K562 (cell line): ENCODE measurements around the gene ZNF691. TPM values are rescaled to one million over a fixed set of nuclear protein-coding genes. Genes with fewer than 3 reads are reported as not detected.
A peak's percentile ranks its signal among the peaks of the same experiment; 100 is the strongest.

Source experiments
- CBFB ChIP-seq: sonication (generic); formaldehyde crosslinking; IDR thresholded peaks from 2 replicates; pipeline ENCODE4 v1.4.0; 2020; ENCODE audit warnings: mild to moderate bottlenecking, missing genetic modification reagents
- CBX1 ChIP-seq: sonication (generic); IDR thresholded peaks from 2 replicates; pipeline ENCODE4 v1.6.1; 2016; ENCODE audit warnings: antibody characterized with exemption, low read depth, mild to moderate bottlenecking
- FOXJ2 ChIP-seq: fragments of 200-800 bp; sonication (Bioruptor generic); IDR thresholded peaks from 2 replicates; pipeline ENCODE4 v1.6.1; 2016; ENCODE audit warnings: missing genetic modification characterization, missing compliant biosample characterization
- FOXK2 ChIP-seq, 2 experiments: fragments of 450-650 bp; IDR thresholded peaks in 1 of 2; conservative IDR thresholded peaks in 1 of 2; 2 replicates each; pipeline ENCODE4 v1.6.1; 2016; ENCODE audit warnings: low read depth in 2 of 2, mild to moderate bottlenecking in 1 of 2
- HLTF ChIP-seq: fragments of 450-650 bp; IDR thresholded peaks from 2 replicates; pipeline ENCODE4 v1.6.1; 2016
- HMG20A ChIP-seq: fragments of 450-650 bp; formaldehyde crosslinking; conservative IDR thresholded peaks from 2 replicates; pipeline ENCODE4 v1.4.0; 2020; ENCODE audit warnings: mild to moderate bottlenecking, mixed read lengths
- HNRNPK ChIP-seq: fragments of 200-400 bp; formaldehyde crosslinking; IDR thresholded peaks from one replicate; pipeline ENCODE4 v1.6.1; 2018; ENCODE audit warnings: mild to moderate bottlenecking, low read depth, low read length; ENCODE audit not compliant: poor library complexity, severe bottlenecking
- RREB1 ChIP-seq: fragments of 250-450 bp; sonication (Bioruptor Pico); IDR thresholded peaks from 2 replicates; pipeline ENCODE4 v1.4.0; 2020
- SRSF9 ChIP-seq: fragments of 200-400 bp; formaldehyde crosslinking; IDR thresholded peaks from 2 replicates; pipeline ENCODE4 v1.6.1; 2017; ENCODE audit warnings: low read depth, low read length, borderline replicate concordance
- TGIF2 ChIP-seq: sonication (generic); formaldehyde crosslinking; IDR thresholded peaks from 2 replicates; pipeline ENCODE4 v1.8.1; 2022; ENCODE audit warnings: mild to moderate bottlenecking, missing genetic modification reagents, moderate library complexity
- YBX1 ChIP-seq: fragments of 450-650 bp; IDR thresholded peaks from 2 replicates; pipeline ENCODE4 v1.7.1; 2016; ENCODE audit warnings: mild to moderate bottlenecking
- ZNF57 ChIP-seq: fragments of 450-650 bp; formaldehyde crosslinking; IDR thresholded peaks from 2 replicates; pipeline ENCODE4 v1.4.0; 2020; ENCODE audit warnings: mild to moderate bottlenecking, moderate library complexity
- ZNF584 ChIP-seq: fragments of 200-800 bp; sonication (Bioruptor generic); IDR thresholded peaks from 2 replicates; pipeline ENCODE4 v1.6.1; 2016; ENCODE audit warnings: low read depth, mild to moderate bottlenecking, missing genetic modification characterization, missing compliant biosample characterization
- ZNF76 ChIP-seq: fragments of 250-450 bp; sonication (Bioruptor Pico); IDR thresholded peaks from 2 replicates; pipeline ENCODE4 v1.4.0; 2020; ENCODE audit warnings: mild to moderate bottlenecking, moderate library complexity, borderline replicate concordance
- ZNF766 ChIP-seq: fragments of 200-800 bp; sonication (Bioruptor generic); conservative IDR thresholded peaks from 2 replicates; pipeline ENCODE4 v1.6.1; 2016; ENCODE audit warnings: missing genetic modification characterization, missing compliant biosample characterization
- ZNF780A ChIP-seq: fragments of 250-450 bp; sonication (Bioruptor Pico); IDR thresholded peaks from 2 replicates; pipeline ENCODE4 v1.5.0; 2021; ENCODE audit warnings: mild to moderate bottlenecking
- polyA plus RNA-seq, 8 experiments: library from polyadenylated mRNA; depleted of rRNA in 4 of 8; stranded (reverse) in 5 of 8; unstranded in 3 of 8; fragments of >200 nt; fragmentation: Nextera tagmentation in 2 of 8; fragmentation: Illumina TruSeq in 1 of 8; extraction: Ambion mirVana in 2 of 8; extraction: Trizol in 1 of 8; gene quantifications; 2 replicates each; pipeline versions ENCODE4 v1.2.1 to v1.2.3, GENCODE V29; 2011 to 2014; ENCODE audit warnings: inconsistent platforms in 1 of 8, missing spikeins in 1 of 8
- total RNA-seq, 7 experiments: library from RNA; depleted of rRNA in 6 of 7; stranded (reverse); fragments of >200 nt in 6 of 7; fragmentation: Illumina TruSeq in 2 of 7; extraction: Trizol in 2 of 7; gene quantifications; 2 replicates each; pipeline versions ENCODE4 v1.2.1 to v1.2.3, GENCODE V29; 2011 to 2021; ENCODE audit warnings: low replicate concordance in 1 of 7
- TF ChIP-seq, protein P1 (sequence below): fragments of 250-450 bp; sonication (Bioruptor Pico); IDR thresholded peaks from 2 replicates; pipeline ENCODE4 v1.5.0; 2020; ENCODE audit warnings: mild to moderate bottlenecking

The ZNF691 gene
- total and polyA plus RNA-seq, 9 of the 15 experiments (the other 6 are each of a cell fraction or from before 2014, with no cell fraction given), result 10.7 to 30.4 (median 14.8) TPM

DNA sequence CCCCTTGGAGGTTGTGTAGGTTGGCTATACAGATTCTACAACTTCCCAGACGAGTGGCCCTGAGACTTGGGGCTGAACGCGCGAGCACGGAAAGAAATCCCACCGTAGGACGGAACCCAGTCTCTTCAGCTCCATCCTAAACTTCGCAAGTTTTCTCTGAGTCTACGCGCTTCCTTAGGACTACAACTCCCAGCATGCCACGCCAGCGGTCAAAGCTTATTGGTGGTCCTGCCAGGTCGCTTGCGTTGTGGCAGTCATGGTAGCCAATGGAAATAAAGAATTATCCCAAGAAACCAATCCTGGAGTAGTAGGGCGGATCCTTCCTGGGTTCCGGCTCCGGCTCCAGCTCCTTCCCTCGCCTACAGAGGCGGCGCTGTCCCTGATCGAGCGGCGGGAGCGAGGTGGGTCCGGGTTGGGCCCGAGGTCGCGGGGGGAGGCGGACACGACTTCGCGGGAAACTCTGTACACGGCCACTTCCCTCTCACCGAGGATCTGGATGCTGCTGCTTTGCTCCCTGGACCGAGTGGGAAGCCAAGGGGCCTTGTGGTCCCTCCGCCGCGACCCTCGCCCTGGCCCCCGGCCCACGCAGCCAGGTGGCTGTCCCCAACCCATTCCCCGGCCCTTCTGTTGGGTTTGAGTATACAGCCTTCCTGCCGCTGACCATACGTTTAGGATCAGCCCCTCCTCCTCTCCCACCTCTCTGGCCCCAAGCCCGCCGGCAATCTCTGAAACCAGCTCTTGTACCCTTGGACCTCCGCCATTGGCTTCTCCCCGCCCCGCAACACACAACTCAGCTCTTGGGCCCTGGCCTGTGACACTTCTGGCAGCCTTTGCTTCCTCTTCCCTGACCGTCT lies at the start of gene ZNF691 (continued):
- TF ChIP-seq RREB1 (CRISPR knock-in tag), result no peak
- TF ChIP-seq CBFB (CRISPR knock-in tag), result no peak; the same call in 1 of the 2 replicates
- TF ChIP-seq ZNF780A (CRISPR knock-in tag), result no peak
- no peak; a peak in 1 of 4 replicates for TF ChIP-seq FOXK2 (conservative IDR thresholded peaks at IDR 0.05 in 1 of 2, IDR thresholded peaks at IDR 0.05 in 1 of 2; ENCODE audit: low read depth in 2 of 2)
- no peak for TF ChIP-seq HMG20A
- TF ChIP-seq ZNF76, result no peak
- TF ChIP-seq CBX1, result no peak
- TF ChIP-seq ZNF57 (CRISPR knock-in tag), result no peak
- TF ChIP-seq ZNF584 (CRISPR knock-in tag), result no peak
- no peak for TF ChIP-seq HNRNPK
- no peak for TF ChIP-seq TGIF2 (CRISPR knock-in tag)
- TF ChIP-seq ZNF766 (CRISPR knock-in tag), result 0 out of 2 replicates have a peak, but pooled peaks have one; percentile 41
- TF ChIP-seq FOXJ2 (tag), result no peak
- TF ChIP-seq YBX1, result no peak
- no peak for TF ChIP-seq SRSF9
- TF ChIP-seq, protein P1, sequence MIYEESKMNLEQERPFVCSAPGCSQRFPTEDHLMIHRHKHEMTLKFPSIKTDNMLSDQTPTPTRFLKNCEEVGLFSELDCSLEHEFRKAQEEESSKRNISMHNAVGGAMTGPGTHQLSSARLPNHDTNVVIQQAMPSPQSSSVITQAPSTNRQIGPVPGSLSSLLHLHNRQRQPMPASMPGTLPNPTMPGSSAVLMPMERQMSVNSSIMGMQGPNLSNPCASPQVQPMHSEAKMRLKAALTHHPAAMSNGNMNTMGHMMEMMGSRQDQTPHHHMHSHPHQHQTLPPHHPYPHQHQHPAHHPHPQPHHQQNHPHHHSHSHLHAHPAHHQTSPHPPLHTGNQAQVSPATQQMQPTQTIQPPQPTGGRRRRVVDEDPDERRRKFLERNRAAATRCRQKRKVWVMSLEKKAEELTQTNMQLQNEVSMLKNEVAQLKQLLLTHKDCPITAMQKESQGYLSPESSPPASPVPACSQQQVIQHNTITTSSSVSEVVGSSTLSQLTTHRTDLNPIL (CRISPR knock-in tag), result no peak
- no peak for TF ChIP-seq HLTF
